HG02981 (cell line): ENCODE measurements around the gene AK8.

Experiments used
- ATAC-seq: cut with Tn5 transposase; IDR thresholded peaks from one replicate; pipeline ENCODE4 v1.9.1; 2021; ENCODE audit warnings: mild to moderate bottlenecking, moderate library complexity; ENCODE audit not compliant: unreplicated experiment

AK8 gene

GRCh38 chr9:132748450-132748849, 129.6 kb downstream of the AK8 start:
- no peak for ATAC-seq

- ATAC-seq = no peak
These were observed 132.1 kb downstream of the AK8 start for GRCh38 chr9:132745756-132746709.

GRCh38 chr9:132744881-132745755, 133.0 kb downstream of the AK8 start:
- ATAC-seq = no peak

- no peak for ATAC-seq
These were observed 134.1 kb downstream of the AK8 start for GRCh38 chr9:132743931-132744479.

GRCh38 chr9:132742821-132743311, 135.2 kb downstream of the AK8 start:
- ATAC-seq = no peak

GRCh38 chr9:132740526-132741309, 137.4 kb downstream of the AK8 start:
- no peak for ATAC-seq

GRCh38 chr9:132739710-132740310, 138.3 kb downstream of the AK8 start:
- no peak for ATAC-seq

GRCh38 chr9:132733260-132733815, 144.7 kb downstream of the AK8 start:
- ATAC-seq = no peak

- ATAC-seq = no peak
These were observed 145.5 kb downstream of the AK8 start for GRCh38 chr9:132732326-132733259.

GRCh38 chr9:132731230-132731629, 146.9 kb downstream of the AK8 start:
- no peak for ATAC-seq

GRCh38 chr9:132730054-132731033, 147.7 kb downstream of the AK8 start:
- no peak for ATAC-seq

GRCh38 chr9:132729235-132729890, 148.7 kb downstream of the AK8 start:
- no peak for ATAC-seq

GRCh38 chr9:132728497-132728896, 149.6 kb downstream of the AK8 start:
- no peak for ATAC-seq

GRCh38 chr9:132728071-132728470, 150.0 kb downstream of the AK8 start:
- no peak for ATAC-seq

- ATAC-seq = no peak
These were observed 151.4 kb downstream of the AK8 start for GRCh38 chr9:132726576-132727130.

GRCh38 chr9:132725306-132725705, 152.8 kb downstream of the AK8 start:
- ATAC-seq = no peak

GRCh38 chr9:132723809-132724208, 154.3 kb downstream of the AK8 start:
- ATAC-seq = no peak
